Stimulated activated CD8-positive, alpha-beta memory T cell treated with anti-CD3 and anti-CD28 coated beads, Interleukin-4, amount 100 ng/mL, for 1 hour (primary cell): ENCODE results near the gene DAZL.

Experiments
- DNase-seq, 2 donors: peaks; one replicate each; pipeline ENCODE4 v3.0.0-alpha.2; 2020; ENCODE audit warnings: low read depth in 2 of 2, low spot score in 1 of 2

The DAZL gene

GRCh38 chr3:16596352-16597032 lies 8.7 kb downstream of the DAZL start:
- DNase-seq = no peak

GRCh38 chr3:16595778-16596177 lies 9.4 kb downstream of the DAZL start:
- DNase-seq = no peak

- no peak for DNase-seq
Observed at GRCh38 chr3:16589867-16590624, 15.2 kb downstream of the DAZL start.

GRCh38 chr3:16589120-16589519 lies 16.1 kb downstream of the DAZL start:
- no peak for DNase-seq

- DNase-seq = no peak
Observed at GRCh38 chr3:16587681-16588060, 17.6 kb downstream of the DAZL start.

GRCh38 chr3:16587047-16587680 lies 18.1 kb downstream of the DAZL start:
- DNase-seq = no peak

GRCh38 chr3:16584880-16585279 lies 20.3 kb downstream of the DAZL start:
- no peak for DNase-seq

GRCh38 chr3:16583551-16583950 lies 21.7 kb downstream of the DAZL start:
- DNase-seq = no peak

GRCh38 chr3:16570113-16570512 lies 35.1 kb downstream of the DAZL start:
- no peak for DNase-seq

- DNase-seq = no peak
Observed at GRCh38 chr3:16568532-16568931, 36.7 kb downstream of the DAZL start.

- DNase-seq = no peak
Observed at GRCh38 chr3:16568115-16568514, 37.1 kb downstream of the DAZL start.

- no peak for DNase-seq
Observed at GRCh38 chr3:16559653-16560365, 45.4 kb downstream of the DAZL start.

GRCh38 chr3:16554126-16554525 lies 51.1 kb downstream of the DAZL start:
- no peak for DNase-seq

- DNase-seq = no peak
Observed at GRCh38 chr3:16552757-16553156, 52.5 kb downstream of the DAZL start.

- no peak for DNase-seq
Observed at GRCh38 chr3:16551342-16551976, 53.8 kb downstream of the DAZL start.

GRCh38 chr3:16550676-16551341 lies 54.4 kb downstream of the DAZL start:
- peak; percentile 21 to 48 for DNase-seq

GRCh38 chr3:16550305-16550675 lies 54.9 kb downstream of the DAZL start:
- DNase-seq = no peak

- no peak for DNase-seq
Observed at GRCh38 chr3:16548721-16549120, 56.5 kb downstream of the DAZL start.

- no peak for DNase-seq
Observed at GRCh38 chr3:16547561-16548357, 57.5 kb downstream of the DAZL start.
